AG04450 (cell line): ENCODE results near the gene DIP2C. TPM values are rescaled to one million over a fixed set of nuclear protein-coding genes. Genes with fewer than 3 reads are reported as not detected.

Source experiments
- CTCF ChIA-PET: fragments of 300-600, 350-600 bp; formaldehyde crosslinking; extraction: SDS; loops from one replicate; lab custom pipeline; 2022; ENCODE audit warnings: antibody characterized with exemption, inconsistent platforms; lab: Charles Lee
- POLR2A ChIA-PET: fragments of 350-600 bp; formaldehyde crosslinking; extraction: SDS; loops from one replicate; lab custom pipeline; 2021; ENCODE audit warnings: antibody characterized with exemption, inconsistent platforms; lab: Yijun Ruan, JAX
- DNase-seq: peaks from one replicate; pipeline ENCODE4 v3.0.0-alpha.2; 2011; ENCODE audit warnings: low read depth, low spot score
- H3K27ac ChIP-seq: one replicate; pipeline ENCODE4 v1.5.1; 2012; ENCODE audit warnings: low read depth, low read length, control low read depth
- H3K27me3 ChIP-seq: one replicate; pipeline ENCODE4 v1.6.0; 2012; ENCODE audit warnings: low read length; ENCODE audit not compliant: control insufficient read depth, insufficient read depth
- H3K4me3 ChIP-seq: 2 replicates; pipeline ENCODE4 v1.5.1; 2011; ENCODE audit warnings: mild to moderate bottlenecking, low read depth, low read length, control low read depth
- H3K9me3 ChIP-seq: 2 replicates; pipeline ENCODE4 v1.5.1; 2012; ENCODE audit warnings: low read length; ENCODE audit not compliant: control insufficient read depth, insufficient read depth
- polyA plus RNA-seq: library from polyadenylated mRNA; depleted of rRNA; stranded (reverse); fragments of >200 nt; gene quantifications from 2 replicates; pipeline ENCODE4 v1.2.3, GENCODE V29; 2011
- TF ChIP-seq, protein P1 (sequence below): IDR thresholded peaks from 2 replicates; pipeline ENCODE4 v1.5.1; 2011; ENCODE audit warnings: low read depth, low read length, control low read depth, inconsistent platforms

The DIP2C gene
- polyA plus RNA-seq, 1 experiment, result 9.6 TPM

DNA sequence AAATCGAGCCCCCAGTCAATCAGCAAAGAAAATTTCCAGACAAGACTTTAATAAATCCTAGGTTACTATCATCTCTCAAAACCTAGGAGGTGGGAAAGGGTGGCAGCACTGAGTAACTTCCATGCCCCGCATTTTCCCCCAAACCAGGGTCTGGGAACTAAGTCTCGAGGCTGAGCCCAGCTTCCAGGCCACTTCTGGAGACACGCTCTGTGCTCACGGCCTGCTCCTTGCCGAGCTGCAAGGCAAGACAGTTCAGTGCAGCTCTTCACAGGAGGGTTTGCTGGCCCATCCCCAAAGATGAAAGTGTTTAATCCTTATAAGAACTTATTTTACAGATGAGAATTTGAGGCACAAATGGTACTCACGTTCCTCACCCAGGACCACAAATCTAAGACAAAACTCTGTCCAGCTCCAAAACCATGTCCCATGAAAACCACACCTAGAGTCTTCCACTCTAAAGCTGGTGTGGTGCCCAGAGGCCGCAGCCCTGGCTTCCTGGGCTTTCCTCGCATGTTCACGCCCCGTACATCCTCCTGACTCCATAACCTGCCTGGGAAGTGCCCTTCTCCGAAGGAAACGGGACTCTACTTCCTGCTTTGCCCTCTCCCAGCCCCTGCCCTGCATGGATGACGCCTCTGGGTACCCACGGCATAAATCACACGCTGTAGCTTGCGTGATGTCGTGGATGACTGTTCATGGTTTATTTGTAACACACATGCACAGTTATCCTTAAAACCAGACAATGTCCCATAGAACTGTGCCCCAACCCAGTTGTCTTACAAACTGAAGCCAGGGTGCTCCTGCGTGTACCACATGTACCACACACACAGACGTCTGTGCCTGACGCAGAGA lies 201.2 kb downstream of the DIP2C start:
- ChIA-PET CTCF (no interaction called here), POLR2A (no interaction called here)
- H3K27me3 ChIP-seq, result no peaks in the 10 kb centered on the region
- DNase-seq, result no peak
- H3K4me3 ChIP-seq, result no peak overlapping the region
- no peaks in the 10 kb centered on the region for H3K9me3 ChIP-seq
- no peak overlapping the region for H3K27ac ChIP-seq
- TF ChIP-seq, protein P1, sequence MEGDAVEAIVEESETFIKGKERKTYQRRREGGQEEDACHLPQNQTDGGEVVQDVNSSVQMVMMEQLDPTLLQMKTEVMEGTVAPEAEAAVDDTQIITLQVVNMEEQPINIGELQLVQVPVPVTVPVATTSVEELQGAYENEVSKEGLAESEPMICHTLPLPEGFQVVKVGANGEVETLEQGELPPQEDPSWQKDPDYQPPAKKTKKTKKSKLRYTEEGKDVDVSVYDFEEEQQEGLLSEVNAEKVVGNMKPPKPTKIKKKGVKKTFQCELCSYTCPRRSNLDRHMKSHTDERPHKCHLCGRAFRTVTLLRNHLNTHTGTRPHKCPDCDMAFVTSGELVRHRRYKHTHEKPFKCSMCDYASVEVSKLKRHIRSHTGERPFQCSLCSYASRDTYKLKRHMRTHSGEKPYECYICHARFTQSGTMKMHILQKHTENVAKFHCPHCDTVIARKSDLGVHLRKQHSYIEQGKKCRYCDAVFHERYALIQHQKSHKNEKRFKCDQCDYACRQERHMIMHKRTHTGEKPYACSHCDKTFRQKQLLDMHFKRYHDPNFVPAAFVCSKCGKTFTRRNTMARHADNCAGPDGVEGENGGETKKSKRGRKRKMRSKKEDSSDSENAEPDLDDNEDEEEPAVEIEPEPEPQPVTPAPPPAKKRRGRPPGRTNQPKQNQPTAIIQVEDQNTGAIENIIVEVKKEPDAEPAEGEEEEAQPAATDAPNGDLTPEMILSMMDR, result no peak

DNA sequence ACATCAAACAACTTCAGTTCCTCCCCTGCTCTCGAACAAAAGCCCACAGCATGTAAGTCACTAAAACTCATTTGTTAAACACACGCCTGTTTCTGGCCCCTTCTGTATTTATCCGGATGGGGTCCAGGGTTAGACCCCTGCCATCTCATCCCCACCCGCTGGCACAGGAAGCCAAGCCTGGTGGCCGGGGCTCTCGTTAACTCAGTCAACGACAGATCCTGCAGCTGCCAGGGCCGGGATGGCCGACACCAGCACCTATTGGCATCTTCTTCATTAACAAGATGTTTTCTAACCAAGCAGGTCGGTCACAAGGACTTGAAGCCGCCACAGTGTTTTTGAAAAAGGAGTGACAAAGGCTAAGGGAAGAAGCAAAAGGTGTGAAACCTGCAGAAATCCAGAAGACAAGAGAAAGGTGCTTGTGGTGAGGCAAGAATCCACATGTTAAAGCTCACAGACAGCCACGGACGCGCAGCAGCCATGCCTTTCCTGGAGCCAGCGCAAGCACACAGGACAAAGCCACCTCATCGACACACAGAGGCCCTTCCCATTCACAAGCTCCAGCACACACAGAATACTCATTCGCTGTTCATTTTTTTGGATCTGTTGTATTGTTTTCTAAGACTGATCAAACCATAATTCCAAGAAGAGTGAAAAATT lies 202.7 kb downstream of the DIP2C start:
- CTCF ChIA-PET, result interaction anchor here (0.7 kb wide), 1 partner anchor 77 kb away, joined by 3 read pairs; no protein-coding TSS in a partner anchor
- no peaks in the 10 kb centered on the region for H3K27me3 ChIP-seq
- POLR2A ChIA-PET, result no interaction called here
- TF ChIP-seq, protein P1, result no peak
- H3K9me3 ChIP-seq, result no peaks in the 10 kb centered on the region
- no peak overlapping the region for H3K27ac ChIP-seq
- DNase-seq, result no peak
- H3K4me3 ChIP-seq, result no peak overlapping the region

DNA sequence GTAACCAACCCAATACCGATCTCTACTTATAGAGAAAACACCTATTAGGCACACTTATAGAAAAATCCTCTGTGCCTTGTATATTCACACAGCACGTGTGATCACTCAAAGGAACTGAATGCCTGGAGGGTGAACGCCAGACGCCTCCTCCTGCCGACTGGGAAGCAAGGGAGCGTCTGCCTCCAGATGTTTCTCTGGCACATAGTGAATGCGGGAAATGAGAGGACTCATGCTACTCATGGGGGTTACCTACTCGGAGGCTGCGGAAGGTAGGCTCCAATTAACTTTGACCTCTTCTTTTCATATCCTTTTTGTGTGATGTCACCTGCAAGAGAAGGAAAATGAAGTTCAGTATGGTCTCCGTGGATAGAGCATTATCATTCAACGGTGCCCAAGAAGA lies 203.3 kb downstream of the DIP2C start:
- CTCF ChIA-PET, result no interaction called here
- TF ChIP-seq, protein P1, result no peak
- no peak for DNase-seq
- H3K27ac ChIP-seq, result no peak overlapping the region
- POLR2A ChIA-PET, result no interaction called here
- H3K4me3 ChIP-seq, result no peak overlapping the region
- no peaks in the 10 kb centered on the region for H3K27me3 ChIP-seq
- no peaks in the 10 kb centered on the region for H3K9me3 ChIP-seq

DNA sequence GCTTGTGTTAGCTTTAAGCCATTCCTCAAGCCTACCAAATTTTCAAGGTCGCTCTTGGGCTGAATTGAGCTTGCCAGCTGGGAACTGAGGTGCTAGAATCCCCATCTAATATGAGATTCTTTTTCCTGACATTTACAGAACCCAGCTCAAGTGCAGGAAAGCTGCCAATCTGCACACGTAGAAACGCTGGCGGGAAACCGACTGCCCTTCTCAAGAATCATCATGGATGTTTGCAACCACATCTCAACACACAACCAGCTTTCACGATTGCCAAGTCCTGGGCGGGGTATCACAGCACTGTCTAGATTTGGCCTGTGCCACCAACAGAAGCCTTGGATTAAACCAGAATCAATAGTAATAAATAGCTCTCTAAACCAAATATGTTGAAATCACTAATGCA lies 203.7 kb downstream of the DIP2C start:
- no peak for DNase-seq
- Histone ChIP-seq H3K27ac (no peak overlapping the region), H3K9me3 (no peaks in the 10 kb centered on the region), H3K4me3 (no peak overlapping the region), H3K27me3 (no peaks in the 10 kb centered on the region)
- TF ChIP-seq, protein P1, result no peak
- CTCF ChIA-PET, result no interaction called here
- POLR2A ChIA-PET, result no interaction called here
